HCT116 (cell line): ENCODE results near the gene HHAT. TPM values are rescaled to one million over a fixed set of nuclear protein-coding genes. Genes with fewer than 3 reads are reported as not detected.

Source experiments
- ATAC-seq: fragments of 200-7000 bp; cut with Tn5 transposase; 2 replicates; pipeline ENCODE4 v1.9.1; 2020; ENCODE audit warnings: mild to moderate bottlenecking, moderate library complexity
- BruUV-seq: library from RNA; stranded (reverse); fragments of 400-500 nt; replicated peaks from 2 replicates; lab custom pipeline; 2021; lab: Mats Ljungman, UMichigan
- CTCF ChIA-PET: fragments of 300-600 bp; sonication (Branson Sonifier 250); formaldehyde crosslinking; loops from one replicate; lab custom pipeline; 2021; ENCODE audit warnings: antibody characterized with exemption; lab: Charles Lee
- POLR2A ChIA-PET: fragments of 300-600, 350-600 bp; sonication (Branson Sonifier 250); formaldehyde crosslinking; loops from one replicate; lab custom pipeline; 2021; ENCODE audit warnings: antibody characterized with exemption; lab: Charles Lee
- RAD21 ChIA-PET, 2 experiments: fragments of 300-600 bp; sonication (Branson Sonifier 250); formaldehyde crosslinking; loops; one replicate each; lab custom pipeline; 2023; ENCODE audit warnings: low total read pairs in 2 of 2; ENCODE audit not compliant: uncharacterized antibody in 2 of 2, unreplicated experiment in 2 of 2, low non-redundant PET in 1 of 2; lab: Charles Lee
- DNase-seq: peaks from one replicate; pipeline ENCODE4 v3.0.0-alpha.2; 2010; ENCODE audit warnings: low read depth, low spot score
- H2AFZ ChIP-seq: fragments of 200-600 bp; shearing (Covaris generic), sonication (generic); 2 replicates; pipeline ENCODE4 v1.6.1; 2017; ENCODE audit warnings: low read depth, mixed run types, mixed read lengths, antibody characterized with exemption, low read length; ENCODE audit not compliant: poor library complexity, severe bottlenecking
- H3K27ac ChIP-seq: 2 replicates; pipeline ENCODE4 v1.5.1; 2012; ENCODE audit warnings: low read depth, low read length
- H3K27me3 ChIP-seq: fragments of 200-600 bp; sonication (generic); 2 replicates; pipeline ENCODE4 v1.6.1; 2016; ENCODE audit warnings: mixed run types, low read length, mixed read lengths; ENCODE audit not compliant: insufficient read depth
- H3K36me3 ChIP-seq, 2 experiments: fragments of 200-500 bp in 1 of 2; fragments of 200-600 bp in 1 of 2; sonication (Bioruptor generic) in 1 of 2; sonication (generic) in 1 of 2; 2 replicates each; pipeline versions ENCODE4 v1.5.1 to v1.6.1; 2014 to 2016; ENCODE audit warnings: low read length in 2 of 2, inconsistent platforms in 1 of 2, mixed read lengths in 1 of 2, mixed run types in 1 of 2; ENCODE audit not compliant: insufficient read depth in 2 of 2, control insufficient read depth in 1 of 2
- H3K4me1 ChIP-seq, 2 experiments: fragments of 200-600 bp in 1 of 2; sonication (generic) in 1 of 2; 2 replicates each; pipeline versions ENCODE4 v1.5.1 to v1.6.1; 2012 to 2017; ENCODE audit warnings: low read length in 2 of 2, inconsistent platforms in 1 of 2, mild to moderate bottlenecking in 1 of 2, mixed read lengths in 1 of 2, mixed run types in 1 of 2, moderate library complexity in 1 of 2; ENCODE audit not compliant: insufficient read depth in 2 of 2, control insufficient read depth in 1 of 2
- H3K4me2 ChIP-seq: fragments of 200-600 bp; sonication (generic); 2 replicates; pipeline ENCODE4 v1.6.1; 2017; ENCODE audit warnings: mixed run types, low read length, mixed read lengths
- H3K4me3 ChIP-seq, 2 experiments: fragments of 200-600 bp in 1 of 2; sonication (generic) in 1 of 2; replicated peaks in 1 of 2; 2 replicates each; pipeline ENCODE4 v1.5.1; 2011 to 2016; ENCODE audit warnings: low read length in 2 of 2, control low read depth in 1 of 2, low read depth in 1 of 2, mild to moderate bottlenecking in 1 of 2, mixed read lengths in 1 of 2, mixed run types in 1 of 2
- H3K79me2 ChIP-seq: fragments of 200-600 bp; sonication (generic); 2 replicates; pipeline ENCODE4 v1.6.1; 2017; ENCODE audit warnings: mild to moderate bottlenecking, mixed run types, low read length, moderate library complexity, mixed read lengths; ENCODE audit not compliant: insufficient read depth
- H3K9ac ChIP-seq: fragments of 200-600 bp; sonication (generic); 2 replicates; pipeline ENCODE4 v1.6.1; 2016; ENCODE audit warnings: low read length, mixed read lengths
- H3K9me2 ChIP-seq: fragments of 200-600 bp; sonication (generic), shearing (Covaris generic); 2 replicates; pipeline ENCODE4 v1.6.1; 2017; ENCODE audit warnings: mixed run types, mild to moderate bottlenecking, moderate library complexity; ENCODE audit not compliant: insufficient read depth
- H3K9me3 ChIP-seq, 2 experiments: fragments of 200-500 bp in 1 of 2; fragments of 200-600 bp in 1 of 2; sonication (Bioruptor generic) in 1 of 2; sonication (generic) in 1 of 2; 2 replicates each; pipeline ENCODE4 v1.6.1; 2014 to 2017; ENCODE audit warnings: low read length in 2 of 2, mixed read lengths in 2 of 2, inconsistent platforms in 1 of 2, low read depth in 1 of 2, mild to moderate bottlenecking in 1 of 2, mixed run types in 1 of 2, moderate library complexity in 1 of 2; ENCODE audit not compliant: control insufficient read depth in 1 of 2, insufficient read depth in 1 of 2
- H4K20me1 ChIP-seq: fragments of 200-600 bp; sonication (generic), shearing (Covaris generic); 2 replicates; pipeline ENCODE4 v1.6.1; 2017; ENCODE audit warnings: mixed run types, mild to moderate bottlenecking, moderate library complexity; ENCODE audit not compliant: insufficient read depth
- ATF3 ChIP-seq: IDR thresholded peaks from 2 replicates; pipeline ENCODE4 v1.6.1; 2012
- CBX3 ChIP-seq: IDR thresholded peaks from 2 replicates; pipeline ENCODE4 v1.6.1; 2012; ENCODE audit warnings: low read depth
- CEBPB ChIP-seq: IDR thresholded peaks from 2 replicates; pipeline ENCODE4 v1.6.1; 2012; ENCODE audit warnings: low read depth
- EGR1 ChIP-seq: IDR thresholded peaks from 2 replicates; pipeline ENCODE4 v1.6.1; 2012; ENCODE audit warnings: low read depth
- ELF1 ChIP-seq: IDR thresholded peaks from 2 replicates; pipeline ENCODE4 v1.6.1; 2012; ENCODE audit warnings: low read depth, borderline replicate concordance
- FOSL1 ChIP-seq: IDR thresholded peaks from 2 replicates; pipeline ENCODE4 v1.6.1; 2012; ENCODE audit warnings: low read depth
- JUND ChIP-seq: IDR thresholded peaks from 2 replicates; pipeline ENCODE4 v1.6.1; 2012
- POLR2AphosphoS5 ChIP-seq: IDR thresholded peaks from 2 replicates; pipeline ENCODE4 v1.6.1; 2011; ENCODE audit warnings: mild to moderate bottlenecking, low read depth, low read length, moderate library complexity
- RAD21 ChIP-seq: IDR thresholded peaks from 2 replicates; pipeline ENCODE4 v1.6.1; 2012; ENCODE audit warnings: low read depth, mild to moderate bottlenecking
- SIN3A ChIP-seq: IDR thresholded peaks from 2 replicates; pipeline ENCODE4 v1.6.1; 2012; ENCODE audit warnings: low read depth
- SP1 ChIP-seq: IDR thresholded peaks from 2 replicates; pipeline ENCODE4 v1.6.1; 2012; ENCODE audit warnings: low read depth
- SRF ChIP-seq: IDR thresholded peaks from 2 replicates; pipeline ENCODE4 v1.6.1; 2012; ENCODE audit warnings: low read depth
- TCF7L2 ChIP-seq: IDR thresholded peaks from 2 replicates; pipeline ENCODE4 v1.7.0; 2011; ENCODE audit warnings: borderline replicate concordance, inconsistent platforms; ENCODE audit not compliant: insufficient read depth, insufficient read length; ENCODE audit errors: extremely low read depth
- YY1 ChIP-seq: IDR thresholded peaks from 2 replicates; pipeline ENCODE4 v1.6.1; 2011; ENCODE audit warnings: low read length, low read depth, moderate library complexity, mild to moderate bottlenecking; ENCODE audit not compliant: insufficient replicate concordance; ENCODE audit errors: extremely low read depth
- ZBTB33 ChIP-seq: IDR thresholded peaks from 2 replicates; pipeline ENCODE4 v1.6.1; 2011; ENCODE audit warnings: mild to moderate bottlenecking, low read length, moderate library complexity; ENCODE audit not compliant: insufficient replicate concordance; ENCODE audit errors: extremely low read depth
- ZFX ChIP-seq: fragments of 450-650 bp; IDR thresholded peaks from 2 replicates; pipeline ENCODE4 v1.6.1; 2017
- ZNF274 ChIP-seq: fragments of 200-500 bp; sonication (Bioruptor generic); IDR thresholded peaks from 2 replicates; pipeline ENCODE4 v1.6.1; 2014; ENCODE audit warnings: mild to moderate bottlenecking, low read depth, low read length, inconsistent platforms
- intact Hi-C: fragments of 100-400 bp; cut with micrococcal nuclease; formaldehyde crosslinking; loops from 2 replicates; pipeline ENCODE4 v1.10.0; 2022
- total RNA-seq: library from RNA; stranded (reverse); gene quantifications from one replicate; pipeline ENCODE4 v1.2.1, GENCODE V29; 2021; ENCODE audit not compliant: unreplicated experiment
- TF ChIP-seq, protein P1 (sequence below), 3 experiments: fragments of 200-600 bp in 1 of 3; sonication (generic) in 1 of 3; IDR thresholded peaks in 2 of 3; conservative IDR thresholded peaks in 1 of 3; 2 replicates each; pipeline ENCODE4 v1.5.1; 2012 to 2017; ENCODE audit warnings: low read depth in 2 of 3, low read length in 2 of 3, antibody characterized with exemption in 1 of 3, borderline replicate concordance in 1 of 3, control low read depth in 1 of 3, mild to moderate bottlenecking in 1 of 3, mixed read lengths in 1 of 3, mixed run types in 1 of 3, moderate library complexity in 1 of 3; ENCODE audit not compliant: insufficient read depth in 1 of 3
- TF ChIP-seq, protein P2 (sequence below): IDR thresholded peaks from 2 replicates; pipeline ENCODE4 v1.6.1; 2012
- TF ChIP-seq, protein P3 (sequence below): IDR thresholded peaks from 2 replicates; pipeline ENCODE4 v1.6.1; 2012; ENCODE audit warnings: low read depth

HHAT gene
- total RNA-seq, 1 experiment from 2014 or later: 2.7 TPM

- Histone ChIP-seq H3K4me2 (no peak overlapping the region), H3K4me1 (no peaks in the 10 kb centered on the region), H3K27me3 (no peaks in the 10 kb centered on the region), H3K9me2 (no peaks in the 10 kb centered on the region), H3K9ac (no peak overlapping the region), H3K4me3 (no peak overlapping the region), H3K36me3 (no peaks in the 10 kb centered on the region), H3K79me2 (no peaks in the 10 kb centered on the region), H3K27ac (no peak overlapping the region), H3K9me3 (no peaks in the 10 kb centered on the region), H2AFZ (no peak overlapping the region), H4K20me1 (no peaks in the 10 kb centered on the region)
- RAD21 ChIA-PET: no interaction called here
- DNase-seq (no peak), ATAC-seq (no peak)
- intact Hi-C loops: no loop called here
- TF ChIP-seq SIN3A (no peak), YY1 (no peak), JUND (no peak), ZNF274 (no peak), EGR1 (no peak), CEBPB (no peak), ZFX (no peak), ELF1 (no peak), SP1 (no peak), CBX3 (no peak), FOSL1 (no peak), SRF (no peak), ZBTB33 (no peak), POLR2AphosphoS5 (no peak), TCF7L2 (no peak), RAD21 (no peak), ATF3 (no peak)
- TF ChIP-seq, protein P1, sequence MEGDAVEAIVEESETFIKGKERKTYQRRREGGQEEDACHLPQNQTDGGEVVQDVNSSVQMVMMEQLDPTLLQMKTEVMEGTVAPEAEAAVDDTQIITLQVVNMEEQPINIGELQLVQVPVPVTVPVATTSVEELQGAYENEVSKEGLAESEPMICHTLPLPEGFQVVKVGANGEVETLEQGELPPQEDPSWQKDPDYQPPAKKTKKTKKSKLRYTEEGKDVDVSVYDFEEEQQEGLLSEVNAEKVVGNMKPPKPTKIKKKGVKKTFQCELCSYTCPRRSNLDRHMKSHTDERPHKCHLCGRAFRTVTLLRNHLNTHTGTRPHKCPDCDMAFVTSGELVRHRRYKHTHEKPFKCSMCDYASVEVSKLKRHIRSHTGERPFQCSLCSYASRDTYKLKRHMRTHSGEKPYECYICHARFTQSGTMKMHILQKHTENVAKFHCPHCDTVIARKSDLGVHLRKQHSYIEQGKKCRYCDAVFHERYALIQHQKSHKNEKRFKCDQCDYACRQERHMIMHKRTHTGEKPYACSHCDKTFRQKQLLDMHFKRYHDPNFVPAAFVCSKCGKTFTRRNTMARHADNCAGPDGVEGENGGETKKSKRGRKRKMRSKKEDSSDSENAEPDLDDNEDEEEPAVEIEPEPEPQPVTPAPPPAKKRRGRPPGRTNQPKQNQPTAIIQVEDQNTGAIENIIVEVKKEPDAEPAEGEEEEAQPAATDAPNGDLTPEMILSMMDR (IDR thresholded peaks at IDR 0.05 in 2 of 3, conservative IDR thresholded peaks at IDR 0.05 in 1 of 3; ENCODE audit: borderline replicate concordance in 1 of 3, insufficient read depth in 1 of 3, low read depth in 2 of 3, low read length in 2 of 3): no peak
- TF ChIP-seq, protein P2, sequence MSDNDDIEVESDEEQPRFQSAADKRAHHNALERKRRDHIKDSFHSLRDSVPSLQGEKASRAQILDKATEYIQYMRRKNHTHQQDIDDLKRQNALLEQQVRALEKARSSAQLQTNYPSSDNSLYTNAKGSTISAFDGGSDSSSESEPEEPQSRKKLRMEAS: no peak
- TF ChIP-seq, protein P3, sequence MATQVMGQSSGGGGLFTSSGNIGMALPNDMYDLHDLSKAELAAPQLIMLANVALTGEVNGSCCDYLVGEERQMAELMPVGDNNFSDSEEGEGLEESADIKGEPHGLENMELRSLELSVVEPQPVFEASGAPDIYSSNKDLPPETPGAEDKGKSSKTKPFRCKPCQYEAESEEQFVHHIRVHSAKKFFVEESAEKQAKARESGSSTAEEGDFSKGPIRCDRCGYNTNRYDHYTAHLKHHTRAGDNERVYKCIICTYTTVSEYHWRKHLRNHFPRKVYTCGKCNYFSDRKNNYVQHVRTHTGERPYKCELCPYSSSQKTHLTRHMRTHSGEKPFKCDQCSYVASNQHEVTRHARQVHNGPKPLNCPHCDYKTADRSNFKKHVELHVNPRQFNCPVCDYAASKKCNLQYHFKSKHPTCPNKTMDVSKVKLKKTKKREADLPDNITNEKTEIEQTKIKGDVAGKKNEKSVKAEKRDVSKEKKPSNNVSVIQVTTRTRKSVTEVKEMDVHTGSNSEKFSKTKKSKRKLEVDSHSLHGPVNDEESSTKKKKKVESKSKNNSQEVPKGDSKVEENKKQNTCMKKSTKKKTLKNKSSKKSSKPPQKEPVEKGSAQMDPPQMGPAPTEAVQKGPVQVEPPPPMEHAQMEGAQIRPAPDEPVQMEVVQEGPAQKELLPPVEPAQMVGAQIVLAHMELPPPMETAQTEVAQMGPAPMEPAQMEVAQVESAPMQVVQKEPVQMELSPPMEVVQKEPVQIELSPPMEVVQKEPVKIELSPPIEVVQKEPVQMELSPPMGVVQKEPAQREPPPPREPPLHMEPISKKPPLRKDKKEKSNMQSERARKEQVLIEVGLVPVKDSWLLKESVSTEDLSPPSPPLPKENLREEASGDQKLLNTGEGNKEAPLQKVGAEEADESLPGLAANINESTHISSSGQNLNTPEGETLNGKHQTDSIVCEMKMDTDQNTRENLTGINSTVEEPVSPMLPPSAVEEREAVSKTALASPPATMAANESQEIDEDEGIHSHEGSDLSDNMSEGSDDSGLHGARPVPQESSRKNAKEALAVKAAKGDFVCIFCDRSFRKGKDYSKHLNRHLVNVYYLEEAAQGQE: no peak
- CTCF ChIA-PET: interaction anchor here (1.0 kb wide), 1 partner anchor 30 kb away, joined by 3 read pairs; no protein-coding TSS in a partner anchor
- BruUV-seq: no TSS peak
- POLR2A ChIA-PET: no interaction called here
Measured at GRCh38 chr1:210416681-210417080, 88.0 kb downstream of the HHAT start.
